H1 (cell line): ENCODE measurements around the gene NLRX1. TPM values are rescaled to one million over a fixed set of nuclear protein-coding genes. Genes with fewer than 3 reads are reported as not detected.
"Not testable (repeated sequence)": the region's sequence is repeated elsewhere in the genome, so short reads cannot be mapped to it uniquely, and the experiment has no call there.

Source experiments
- CTCF ChIA-PET: fragments of 300-600 bp; sonication (Branson Sonifier 250); formaldehyde crosslinking; loops from one replicate; lab custom pipeline; 2021; ENCODE audit not compliant: partially characterized antibody; lab: Charles Lee
- POLR2A ChIA-PET: fragments of 300-600 bp; sonication (Branson Sonifier 250); formaldehyde crosslinking; loops from one replicate; lab custom pipeline; 2021; ENCODE audit warnings: inconsistent platforms; ENCODE audit not compliant: partially characterized antibody; lab: Charles Lee
- DNase-seq, 2 experiments: peaks; one replicate each; pipeline versions ENCODE4 v3.0.0 to v3.0.0-alpha.2; 2010 to 2022; ENCODE audit warnings: low spot score in 2 of 2, low read depth in 1 of 2, mixed read lengths in 1 of 2
- FAIRE-seq: peaks from 2 replicates; lab custom pipeline; 2011; peaks lifted over from hg19 to GRCh38; lab: Jason Lieb, UNC
- H2AFZ ChIP-seq: 2 replicates; pipeline ENCODE4 v1.8.1; 2012; ENCODE audit warnings: low read length, inconsistent platforms
- H2AK5ac ChIP-seq: 2 replicates; pipeline ENCODE4 v1.6.1; 2013; ENCODE audit warnings: low read depth, low read length
- H2BK120ac ChIP-seq: replicated peaks from 2 replicates; pipeline ENCODE3; 2013; ENCODE audit warnings: low read depth, low read length, inconsistent platforms
- H2BK12ac ChIP-seq: 2 replicates; pipeline ENCODE4 v1.6.1; 2013; ENCODE audit warnings: low read depth, low read length
- H2BK15ac ChIP-seq: 2 replicates; pipeline ENCODE4 v1.6.1; 2013; ENCODE audit warnings: low read length
- H2BK20ac ChIP-seq: 2 replicates; pipeline ENCODE4 v1.6.1; 2013; ENCODE audit warnings: low read length
- H2BK5ac ChIP-seq: 2 replicates; pipeline ENCODE4 v1.6.1; 2013; ENCODE audit warnings: low read depth, low read length
- H3K14ac ChIP-seq: 2 replicates; pipeline ENCODE4 v1.6.1; 2013; ENCODE audit warnings: inconsistent platforms; ENCODE audit not compliant: insufficient read length
- H3K18ac ChIP-seq: 2 replicates; pipeline ENCODE4 v1.6.1; 2013; ENCODE audit warnings: low read length; ENCODE audit errors: extremely low read depth
- H3K23ac ChIP-seq: 2 replicates; pipeline ENCODE4 v1.6.1; 2013; ENCODE audit warnings: inconsistent platforms; ENCODE audit not compliant: insufficient read length
- H3K23me2 ChIP-seq: 2 replicates; pipeline ENCODE4 v1.6.1; 2013; ENCODE audit warnings: low read depth, low read length
- H3K27ac ChIP-seq: 2 replicates; pipeline ENCODE4 v1.6.1; 2011; ENCODE audit warnings: low read depth, low read length, inconsistent platforms
- H3K27me3 ChIP-seq, 4 experiments: replicated peaks in 1 of 4; 1 replicate in 1 of 4; 2 replicates in 3 of 4; pipeline versions ENCODE4 v1.6.1 to v1.8.1; 2011 to 2013; ENCODE audit warnings: low read length in 3 of 4, mild to moderate bottlenecking in 3 of 4, inconsistent platforms in 2 of 4, mixed read lengths in 2 of 4, moderate library complexity in 1 of 4; ENCODE audit not compliant: control insufficient read depth in 3 of 4, insufficient read depth in 3 of 4; ENCODE audit errors: extremely low read depth in 1 of 4
- H3K36me3 ChIP-seq, 4 experiments: 2 replicates each; pipeline versions ENCODE4 v1.6.1 to v1.8.1; 2011 to 2013; ENCODE audit warnings: mild to moderate bottlenecking in 4 of 4, low read length in 3 of 4, moderate library complexity in 2 of 4, control low read depth in 1 of 4, inconsistent platforms in 1 of 4; ENCODE audit not compliant: insufficient read depth in 4 of 4, control insufficient read depth in 2 of 4
- H3K4ac ChIP-seq: replicated peaks from 2 replicates; pipeline ENCODE3; 2013; ENCODE audit warnings: low read length, low read depth, mixed read lengths, inconsistent platforms; ENCODE audit not compliant: insufficient read length
- H3K4me1 ChIP-seq, 4 experiments: replicated peaks in 1 of 4; 1 replicate in 1 of 4; 2 replicates in 3 of 4; pipeline versions ENCODE4 v1.6.1 to v1.8.1; 2011 to 2013; ENCODE audit warnings: low read length in 3 of 4, inconsistent platforms in 2 of 4, mixed read lengths in 1 of 4; ENCODE audit not compliant: insufficient read depth in 4 of 4, control insufficient read depth in 3 of 4
- H3K4me2 ChIP-seq, 2 experiments: 2 replicates each; pipeline versions ENCODE4 v1.6.1 to v1.8.1; 2011 to 2013; ENCODE audit warnings: low read depth in 2 of 2, low read length in 2 of 2, control low read depth in 1 of 2, inconsistent platforms in 1 of 2, mild to moderate bottlenecking in 1 of 2; ENCODE audit not compliant: insufficient read depth in 1 of 2
- H3K4me3 ChIP-seq, 4 experiments: fragments of 200-600, 300-600 bp in 1 of 4; sonication (generic), shearing (Covaris generic), sonication (Bioruptor Twin) in 1 of 4; 2 replicates each; pipeline versions ENCODE4 v1.5.1 to v1.8.1; 2011 to 2016; ENCODE audit warnings: low read length in 4 of 4, low read depth in 3 of 4, control low read depth in 2 of 4, inconsistent platforms in 2 of 4, mild to moderate bottlenecking in 2 of 4, mixed read lengths in 1 of 4, moderate library complexity in 1 of 4; ENCODE audit not compliant: insufficient read depth in 2 of 4; ENCODE audit errors: extremely low read depth in 1 of 4
- H3K56ac ChIP-seq: replicated peaks from 2 replicates; pipeline ENCODE3; 2013; ENCODE audit warnings: low read depth, mild to moderate bottlenecking, mixed read lengths, low read length, inconsistent platforms; ENCODE audit not compliant: insufficient read length
- H3K79me1 ChIP-seq: 2 replicates; pipeline ENCODE4 v1.6.1; 2013; ENCODE audit warnings: low read depth, low read length, control low read depth
- H3K79me2 ChIP-seq, 2 experiments: 2 replicates each; pipeline versions ENCODE4 v1.6.1 to v1.8.1; 2012 to 2013; ENCODE audit warnings: low read length in 2 of 2, mild to moderate bottlenecking in 2 of 2, inconsistent platforms in 1 of 2; ENCODE audit not compliant: insufficient read depth in 2 of 2, control insufficient read depth in 1 of 2
- H3K9ac ChIP-seq, 4 experiments: replicated peaks in 1 of 4; 1 replicate in 1 of 4; 2 replicates in 3 of 4; pipeline versions ENCODE4 v1.6.1 to v1.8.1; 2011 to 2013; ENCODE audit warnings: low read depth in 3 of 4, low read length in 3 of 4, control low read depth in 2 of 4, mild to moderate bottlenecking in 2 of 4, moderate library complexity in 2 of 4, inconsistent platforms in 1 of 4; ENCODE audit errors: extremely low read depth in 1 of 4
- H3K9me3 ChIP-seq, 2 experiments: 2 replicates each; pipeline versions ENCODE4 v1.6.1 to v1.8.1; 2012 to 2013; ENCODE audit warnings: mild to moderate bottlenecking in 2 of 2, moderate library complexity in 2 of 2, control low read depth in 1 of 2, inconsistent platforms in 1 of 2, low read depth in 1 of 2, low read length in 1 of 2, mixed read lengths in 1 of 2; ENCODE audit not compliant: insufficient read depth in 2 of 2
- H4K20me1 ChIP-seq, 2 experiments: replicated peaks in 1 of 2; 2 replicates each; pipeline versions ENCODE3 to v1.8.1; 2011 to 2013; ENCODE audit warnings: inconsistent platforms in 2 of 2, low read length in 2 of 2, mild to moderate bottlenecking in 1 of 2; ENCODE audit not compliant: insufficient read depth in 2 of 2, control insufficient read depth in 1 of 2
- H4K5ac ChIP-seq: 2 replicates; pipeline ENCODE4 v1.6.1; 2013; ENCODE audit warnings: low read length, low read depth, mixed read lengths, inconsistent platforms; ENCODE audit not compliant: insufficient read length
- H4K8ac ChIP-seq: 2 replicates; pipeline ENCODE4 v1.8.0; 2013; ENCODE audit warnings: mild to moderate bottlenecking, moderate library complexity, low read length, inconsistent platforms; ENCODE audit not compliant: insufficient read depth; ENCODE audit errors: extremely low read depth
- H4K91ac ChIP-seq: replicated peaks from 2 replicates; pipeline ENCODE3; 2013; ENCODE audit warnings: low read length, mixed read lengths, inconsistent platforms; ENCODE audit not compliant: insufficient read length
- CEBPB ChIP-seq: IDR thresholded peaks from 2 replicates; pipeline ENCODE4 v1.6.1; 2012; ENCODE audit warnings: low read depth, low read length
- JUND ChIP-seq: IDR thresholded peaks from 2 replicates; pipeline ENCODE4 v1.6.1; 2011; ENCODE audit warnings: mild to moderate bottlenecking, improper control_type of control experiment, low read length
- MAX ChIP-seq: IDR thresholded peaks from 2 replicates; pipeline ENCODE4 v1.6.1; 2012; ENCODE audit warnings: inconsistent platforms
- NANOG ChIP-seq: IDR thresholded peaks from 2 replicates; pipeline ENCODE4 v1.6.1; 2011; ENCODE audit warnings: low read length, low read depth, mild to moderate bottlenecking, inconsistent platforms; ENCODE audit not compliant: insufficient read depth, poor library complexity, severe bottlenecking
- RFX5 ChIP-seq: IDR thresholded peaks from 2 replicates; pipeline ENCODE4 v1.6.1; 2011; ENCODE audit warnings: low read depth, low read length, improper control_type of control experiment, borderline replicate concordance
- SRF ChIP-seq: IDR thresholded peaks from 2 replicates; pipeline ENCODE4 v1.6.1; 2011; ENCODE audit warnings: mild to moderate bottlenecking, low read depth, low read length, moderate library complexity
- TCF12 ChIP-seq: IDR thresholded peaks from 2 replicates; pipeline ENCODE4 v1.6.1; 2011; ENCODE audit warnings: low read depth, mild to moderate bottlenecking, low read length
- WGBS, 2 experiments: shearing (Covaris generic) in 1 of 2; methylation state at CpG; one replicate each; pipeline versions ENCODE4 v1.1.6 to v1.1.7; 2013 to 2015; ENCODE audit warnings: low lambda C conversion rate in 2 of 2, mixed read lengths in 2 of 2, inconsistent platforms in 1 of 2, low coverage in 1 of 2, missing lambda C conversion rate in 1 of 2; ENCODE audit not compliant: insufficient replicate concordance in 2 of 2, insufficient coverage in 1 of 2, insufficient read length in 1 of 2; ENCODE audit errors: extremely low coverage in 1 of 2, missing lambda C conversion rate in 1 of 2; 5-methylcytosine and 5-hydroxymethylcytosine counted together
- polyA plus RNA-seq, 7 experiments: library from polyadenylated mRNA; depleted of rRNA in 3 of 7; stranded (reverse) in 5 of 7; unstranded in 2 of 7; fragments of >200 nt in 5 of 7; fragments of 200-250 nt in 2 of 7; gene quantifications; 1 replicate in 5 of 7; 2 replicates in 1 of 7; 4 replicates in 1 of 7; pipeline versions ENCODE4 v1.2.1 to v1.2.3, GENCODE V29; 2011 to 2013; ENCODE audit warnings: missing spikeins in 2 of 7, mixed read lengths in 2 of 7
- total RNA-seq: library from RNA; stranded (reverse); fragmentation: NEBNext Ultra II Directional; extraction: Animal tissue kit (Norgen Biotek cat#: 25700); gene quantifications from 2 replicates; pipeline ENCODE4 v1.2.1, GENCODE V29; 2021

NLRX1 gene
- total and polyA plus RNA-seq, 2 of the 8 experiments (the other 6 are each of a cell fraction or from before 2014, with no cell fraction given), result 13.2 to 18.6 TPM

GRCh38 chr11:119166368-119167076 lies 2.0 kb upstream of the NLRX1 start (continued):
- TF ChIP-seq TCF12, result no peak
- no peak for TF ChIP-seq MAX
- TF ChIP-seq JUND, result no peak
- TF ChIP-seq RFX5, result no peak
- no peak for TF ChIP-seq CEBPB
- no peak for TF ChIP-seq SRF
- TF ChIP-seq NANOG, result no peak

- not testable (repeated sequence) for H3K9me3 ChIP-seq, H2BK120ac ChIP-seq, H3K23me2 ChIP-seq, H2AFZ ChIP-seq, H3K4me3 ChIP-seq, H2BK5ac ChIP-seq, H3K56ac ChIP-seq, FAIRE-seq, H4K5ac ChIP-seq, H3K27ac ChIP-seq, H3K4me2 ChIP-seq, DNase-seq, H2BK12ac ChIP-seq, H3K14ac ChIP-seq, H4K8ac ChIP-seq, H3K18ac ChIP-seq, H3K27me3 ChIP-seq, H4K91ac ChIP-seq, H3K23ac ChIP-seq, H3K4me1 ChIP-seq, H3K79me1 ChIP-seq, H3K9ac ChIP-seq, H3K36me3 ChIP-seq, H2BK15ac ChIP-seq, H2BK20ac ChIP-seq, H3K4ac ChIP-seq, H2AK5ac ChIP-seq, H3K79me2 ChIP-seq, H4K20me1 ChIP-seq
- POLR2A ChIA-PET, result interaction anchor here (0.8 to 6.3 kb wide), 3 partner anchors 9 to 17 kb away, joined by 3 to 58 read pairs (median 3); partner anchors contain the start of gene ABCG4
- WGBS, 2 experiments, result 83% methylated on average over 8 of the region's 10 CpGs; no CpG with 5 or more reads in 1 of the 2 experiments
- CTCF ChIA-PET, result interaction anchor here (0.6 to 24.3 kb wide), 11 partner anchors 9 to 67 kb away, joined by 3 to 389 read pairs (median 3); partner anchors contain the start of gene ABCG4
Observed at GRCh38 chr11:119167077-119167458, 1.5 kb upstream of the NLRX1 start.
